ENCODE data around the gene SHROOM2.

DNA sequence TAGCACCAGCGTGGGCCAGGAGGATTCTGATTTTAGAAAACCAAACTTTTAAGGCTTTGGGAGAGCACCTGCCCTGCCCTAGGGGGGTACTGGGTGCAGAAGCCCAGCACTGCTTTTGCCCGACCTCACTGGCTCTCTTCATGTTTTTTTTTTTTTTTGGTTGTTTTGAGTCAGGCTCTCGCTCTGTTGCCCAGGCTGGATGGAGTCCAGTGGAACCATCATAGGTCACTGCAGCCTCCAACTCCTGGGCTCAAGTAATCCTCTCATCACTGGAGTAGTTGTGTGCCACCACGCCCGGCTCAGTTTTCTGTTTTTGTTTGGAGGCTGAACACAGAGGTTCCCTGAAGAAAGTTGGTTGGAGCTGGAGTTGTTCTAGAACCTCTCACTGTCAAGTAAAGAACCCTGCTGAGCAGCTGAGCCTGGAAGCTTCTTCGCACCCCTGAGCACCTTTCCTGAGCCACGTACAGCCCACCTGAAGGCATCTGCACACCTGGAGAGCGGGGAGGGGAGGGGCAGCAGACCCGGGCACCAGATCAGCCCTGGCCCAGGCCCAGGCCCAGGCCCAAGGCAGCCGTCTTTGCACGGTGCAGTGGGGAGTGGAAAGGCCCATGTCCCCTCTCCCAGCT lies 49.5 kb downstream of the SHROOM2 start:
- TF ChIP-seq, protein P1, sequence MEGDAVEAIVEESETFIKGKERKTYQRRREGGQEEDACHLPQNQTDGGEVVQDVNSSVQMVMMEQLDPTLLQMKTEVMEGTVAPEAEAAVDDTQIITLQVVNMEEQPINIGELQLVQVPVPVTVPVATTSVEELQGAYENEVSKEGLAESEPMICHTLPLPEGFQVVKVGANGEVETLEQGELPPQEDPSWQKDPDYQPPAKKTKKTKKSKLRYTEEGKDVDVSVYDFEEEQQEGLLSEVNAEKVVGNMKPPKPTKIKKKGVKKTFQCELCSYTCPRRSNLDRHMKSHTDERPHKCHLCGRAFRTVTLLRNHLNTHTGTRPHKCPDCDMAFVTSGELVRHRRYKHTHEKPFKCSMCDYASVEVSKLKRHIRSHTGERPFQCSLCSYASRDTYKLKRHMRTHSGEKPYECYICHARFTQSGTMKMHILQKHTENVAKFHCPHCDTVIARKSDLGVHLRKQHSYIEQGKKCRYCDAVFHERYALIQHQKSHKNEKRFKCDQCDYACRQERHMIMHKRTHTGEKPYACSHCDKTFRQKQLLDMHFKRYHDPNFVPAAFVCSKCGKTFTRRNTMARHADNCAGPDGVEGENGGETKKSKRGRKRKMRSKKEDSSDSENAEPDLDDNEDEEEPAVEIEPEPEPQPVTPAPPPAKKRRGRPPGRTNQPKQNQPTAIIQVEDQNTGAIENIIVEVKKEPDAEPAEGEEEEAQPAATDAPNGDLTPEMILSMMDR (IDR thresholded peaks at IDR 0.05), result no peak
- TF ChIP-seq EP300 (IDR thresholded peaks at IDR 0.05) (no peak), POLR2AphosphoS5 (IDR thresholded peaks at IDR 0.05) (no peak), POLR2A (IDR thresholded peaks at IDR 0.05) (no peak)
